PC-3 (cell line): ENCODE data around the gene RFC2. TPM values are rescaled to one million over a fixed set of nuclear protein-coding genes. Genes with fewer than 3 reads are reported as not detected.

Experiments used
- ATAC-seq: fragments of 200-7000 bp; cut with Tn5 transposase; 2 replicates; pipeline ENCODE4 v1.9.1; 2020; ENCODE audit warnings: mild to moderate bottlenecking, moderate library complexity
- BruUV-seq: library from RNA; stranded (reverse); fragments of 400-500 nt; replicated peaks from 2 replicates; lab custom pipeline; 2021; lab: Mats Ljungman, UMichigan
- CTCF ChIA-PET: fragments of 300-600 bp; sonication (Branson Sonifier 250); formaldehyde crosslinking; loops from one replicate; lab custom pipeline; 2022; ENCODE audit warnings: antibody characterized with exemption; lab: Charles Lee
- POLR2A ChIA-PET: fragments of 300-600 bp; sonication (Branson Sonifier 250); formaldehyde crosslinking; loops from one replicate; lab custom pipeline; 2022; ENCODE audit warnings: antibody characterized with exemption; ENCODE audit not compliant: unreplicated experiment; lab: Charles Lee
- DNase-seq: peaks from one replicate; pipeline ENCODE4 v3.0.0-alpha.2; 2015
- H2AFZ ChIP-seq: fragments of 300-600 bp; sonication (generic); 2 replicates; pipeline ENCODE4 v1.6.0; 2016; ENCODE audit warnings: antibody characterized with exemption, low read length
- H3F3A ChIP-seq: fragments of 300-600 bp; sonication (generic); one replicate; pipeline ENCODE4 v1.6.0; 2017; ENCODE audit warnings: antibody characterized with exemption, low read length, control low read depth, mild to moderate bottlenecking; ENCODE audit not compliant: unreplicated experiment
- H3K27ac ChIP-seq: fragments of 300-600 bp; sonication (generic); 2 replicates; pipeline ENCODE4 v1.5.1; 2016; ENCODE audit warnings: mild to moderate bottlenecking, low read length
- H3K27me3 ChIP-seq: fragments of 300-600 bp; sonication (generic); 2 replicates; pipeline ENCODE4 v1.6.1; 2016; ENCODE audit warnings: low read length, mixed read lengths
- H3K36me3 ChIP-seq: fragments of 300-600 bp; sonication (generic); 2 replicates; pipeline ENCODE4 v1.6.1; 2016; ENCODE audit warnings: low read depth, mixed run types, low read length, mixed read lengths
- H3K4me1 ChIP-seq: fragments of 300-600 bp; sonication (generic); 2 replicates; pipeline ENCODE4 v1.5.1; 2016; ENCODE audit warnings: low read length; ENCODE audit not compliant: insufficient read depth
- H3K4me2 ChIP-seq: fragments of 300-600 bp; sonication (generic); 2 replicates; pipeline ENCODE4 v1.6.0; 2016; ENCODE audit warnings: low read length
- H3K4me3 ChIP-seq: fragments of 300-600 bp; sonication (generic); 2 replicates; pipeline ENCODE4 v1.5.1; 2016; ENCODE audit warnings: mild to moderate bottlenecking, low read length, mixed read lengths
- H3K79me2 ChIP-seq: fragments of 300-600 bp; sonication (generic); 2 replicates; pipeline ENCODE4 v1.6.1; 2017; ENCODE audit warnings: low read length, mixed read lengths
- H3K9ac ChIP-seq: fragments of 300-600 bp; sonication (generic); 2 replicates; pipeline ENCODE4 v1.6.0; 2016; ENCODE audit warnings: mild to moderate bottlenecking, low read length
- H3K9me2 ChIP-seq: fragments of 300-600 bp; sonication (generic); replicated peaks from 2 replicates; pipeline ENCODE4 v1.6.1; 2016; ENCODE audit warnings: mixed run types, low read length, mixed read lengths
- H3K9me3 ChIP-seq: fragments of 300-600 bp; sonication (generic); 2 replicates; pipeline ENCODE4 v1.6.1; 2016; ENCODE audit warnings: low read length, mixed read lengths
- H4K20me1 ChIP-seq: fragments of 300-600 bp; sonication (generic); 2 replicates; pipeline ENCODE4 v1.6.1; 2016; ENCODE audit warnings: low read length, mixed read lengths
- CTCF ChIP-seq: fragments of 300-600 bp; sonication (generic); conservative IDR thresholded peaks from 2 replicates; pipeline ENCODE4 v1.5.1; 2017; ENCODE audit warnings: antibody characterized with exemption, low read depth, mild to moderate bottlenecking, low read length
- EZH2 ChIP-seq: fragments of 300-600 bp; sonication (generic); IDR thresholded peaks from one replicate; pipeline ENCODE4 v1.6.1; 2017; ENCODE audit warnings: antibody characterized with exemption, mild to moderate bottlenecking, low read length; ENCODE audit not compliant: unreplicated experiment
- EZH2phosphoT487 ChIP-seq: fragments of 300-600 bp; sonication (generic); IDR thresholded peaks from 2 replicates; pipeline ENCODE4 v1.6.1; 2018; ENCODE audit warnings: mild to moderate bottlenecking, antibody characterized with exemption, low read length, borderline replicate concordance
- intact Hi-C: fragments of 100-400 bp; cut with micrococcal nuclease; formaldehyde crosslinking; loops from 2 replicates; pipeline ENCODE4 v1.9.0; 2023
- total RNA-seq: library from RNA; depleted of rRNA; stranded (reverse); fragments of >200 nt; gene quantifications from 2 replicates; pipeline ENCODE4 v1.2.3, GENCODE V29; 2014

RFC2 gene
- total RNA-seq, 1 experiment from 2014 or later, result 60.4 TPM

DNA sequence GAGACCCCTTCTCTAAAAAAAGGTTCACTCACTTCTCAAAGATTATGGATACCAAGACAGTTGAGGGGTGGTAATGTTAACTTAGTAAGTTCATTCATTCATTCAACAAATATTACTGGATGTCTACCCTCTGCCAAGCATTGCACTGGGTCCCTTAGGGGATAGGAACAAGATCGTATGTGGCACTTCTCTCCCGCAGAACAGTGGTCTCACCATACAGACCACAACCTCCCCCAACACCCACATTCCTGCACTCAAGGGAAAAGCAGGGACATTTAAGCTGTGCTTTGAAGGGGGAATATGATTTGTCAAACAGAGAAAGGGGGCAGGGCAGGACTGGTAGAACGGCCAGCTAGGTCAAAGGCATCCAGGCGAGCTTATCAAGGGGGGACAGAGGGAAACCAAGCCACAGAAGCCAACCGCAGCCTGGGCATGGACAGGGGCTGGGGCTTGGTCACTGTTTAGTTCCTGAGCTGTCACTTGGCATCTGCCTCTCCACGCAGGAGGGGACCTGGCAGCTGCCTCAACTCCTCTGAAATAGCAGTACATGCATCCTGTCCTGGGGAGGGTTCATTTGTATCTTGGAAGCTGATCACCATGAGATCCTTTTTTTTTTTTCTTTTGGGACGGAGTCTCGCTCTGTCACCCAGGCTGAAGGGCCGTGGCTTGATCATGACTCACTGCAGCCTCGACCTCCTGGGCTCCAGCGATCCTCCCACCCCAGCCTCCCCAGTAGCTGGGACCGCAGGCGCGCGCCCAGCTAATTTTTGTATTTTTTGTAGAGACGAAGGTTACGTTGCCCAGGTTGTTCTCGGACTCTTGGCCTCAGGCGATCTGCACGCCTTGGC, 34.1 kb upstream of the RFC2 start:
- ChIA-PET POLR2A (no interaction called here), CTCF (interaction anchor here (0.8 to 1.4 kb wide), 2 partner anchors 13 to 82 kb away, joined by 4 to 5 read pairs; no protein-coding TSS in a partner anchor)
- no peak for TF ChIP-seq EZH2phosphoT487
- DNase-seq (no peak), ATAC-seq (peak; percentile 1; the same call in 1 of the 2 replicates)
- intact Hi-C loops, result no loop called here
- Histone ChIP-seq H3K27me3 (no peaks in the 10 kb centered on the region), H3K9ac (peak overlapping the region; percentile 63), H3K9me3 (no peaks in the 10 kb centered on the region), H3F3A (no peaks in the 10 kb centered on the region), H3K4me1 (peaks cover 19% of the 10 kb centered on the region), H4K20me1 (peaks cover 15% of the 10 kb centered on the region; the same call in 1 of the 2 replicates), H2AFZ (peak overlapping the region; percentile 89), H3K9me2 (no peaks in the 10 kb centered on the region), H3K27ac (peak overlapping the region; percentile 34; the same call in 1 of the 2 replicates), H3K36me3 (no peaks in the 10 kb centered on the region), H3K79me2 (peaks cover 36% of the 10 kb centered on the region), H3K4me2 (peak overlapping the region; percentile 91), H3K4me3 (peak overlapping the region; percentile 70)
- BruUV-seq, result no TSS peak

- intact Hi-C loops, result no loop called here
- Histone ChIP-seq H3K4me3 (no peak overlapping the region), H3K27ac (no peak overlapping the region), H3K9ac (no peak overlapping the region), H3K9me2 (no peaks in the 10 kb centered on the region), H4K20me1 (peaks cover 14% of the 10 kb centered on the region; the same call in 1 of the 2 replicates), H3K4me2 (no peak overlapping the region), H3K79me2 (peaks cover 29% of the 10 kb centered on the region), H3K4me1 (peaks cover 19% of the 10 kb centered on the region), H3K27me3 (no peaks in the 10 kb centered on the region), H2AFZ (no peak overlapping the region), H3K9me3 (no peaks in the 10 kb centered on the region), H3F3A (no peaks in the 10 kb centered on the region), H3K36me3 (no peaks in the 10 kb centered on the region)
- ATAC-seq, result no peak
- CTCF ChIA-PET, result interaction anchor here (0.8 to 1.4 kb wide), 2 partner anchors 12 to 81 kb away, joined by 4 to 5 read pairs; no protein-coding TSS in a partner anchor
- DNase-seq, result no peak
- POLR2A ChIA-PET, result no interaction called here
- BruUV-seq, result no TSS peak
- TF ChIP-seq EZH2 (no peak), CTCF (no peak), EZH2phosphoT487 (no peak)
Measured at GRCh38 chr7:74287303-74288033, 33.3 kb upstream of the RFC2 start.

GRCh38 chr7:74286131-74286530, 31.9 kb upstream of the RFC2 start:
- intact Hi-C loops, result no loop called here
- Histone ChIP-seq H3F3A (no peaks in the 10 kb centered on the region), H3K4me2 (no peak overlapping the region), H3K27me3 (no peaks in the 10 kb centered on the region), H4K20me1 (0 out of 2 replicates have a peak, but pooled peaks cover 5% of the 10 kb centered on the region), H3K79me2 (peaks cover 15% of the 10 kb centered on the region), H3K9me2 (no peaks in the 10 kb centered on the region), H3K4me1 (peaks cover 20% of the 10 kb centered on the region), H3K9ac (no peak overlapping the region), H3K4me3 (no peak overlapping the region), H2AFZ (no peak overlapping the region), H3K27ac (no peak overlapping the region), H3K9me3 (no peaks in the 10 kb centered on the region), H3K36me3 (no peaks in the 10 kb centered on the region)
- TF ChIP-seq EZH2, result no peak
- no peak for TF ChIP-seq EZH2phosphoT487
- no peak for TF ChIP-seq CTCF
- BruUV-seq, result no TSS peak
- DNase-seq, result no peak
- ATAC-seq, result no peak
- ChIA-PET CTCF (no interaction called here), POLR2A (no interaction called here)
